GM19351 (cell line): Measurements from ENCODE around the gene ZNF440.

Experiments
- ATAC-seq: cut with Tn5 transposase; IDR thresholded peaks from one replicate; pipeline ENCODE4 v1.9.1; 2021; ENCODE audit warnings: mild to moderate bottlenecking, moderate library complexity; ENCODE audit not compliant: unreplicated experiment

The ZNF440 gene

GRCh38 chr19:11880598-11880997, 66.5 kb downstream of the ZNF440 start:
- no peak for ATAC-seq

GRCh38 chr19:11881151-11881800, 67.2 kb downstream of the ZNF440 start:
- no peak for ATAC-seq

GRCh38 chr19:11882606-11883005, 68.5 kb downstream of the ZNF440 start:
- ATAC-seq: no peak
